NT2/D1 (cell line): Measurements from ENCODE around the gene GNG12.

Experiments
- SUZ12 ChIP-seq: IDR thresholded peaks from 2 replicates; pipeline ENCODE4 v1.6.1; 2011; ENCODE audit not compliant: insufficient read length, insufficient read depth; ENCODE audit errors: extremely low read depth
- YY1 ChIP-seq: IDR thresholded peaks from 2 replicates; pipeline ENCODE4 v1.6.1; 2011; ENCODE audit not compliant: insufficient read length, insufficient read depth
- ZNF274 ChIP-seq: IDR thresholded peaks from 2 replicates; pipeline ENCODE4 v1.6.1; 2011; ENCODE audit warnings: mild to moderate bottlenecking, low read depth, low read length

GRCh38 chr1:67802565-67802964, 30.7 kb downstream of the GNG12 start:
- TF ChIP-seq YY1 (no peak), SUZ12 (no peak), ZNF274 (no peak)
